ENCODE results near the gene LDLRAP1.

- no peak for TF ChIP-seq POLR2AphosphoS5 (IDR thresholded peaks at IDR 0.05)
- TF ChIP-seq CTCF (IDR thresholded peaks at IDR 0.05) = no peak
- no peak for TF ChIP-seq POLR2A (IDR thresholded peaks at IDR 0.05; ENCODE audit: low read depth)
- no peak for TF ChIP-seq EP300 (IDR thresholded peaks at IDR 0.05)
Observed at GRCh38 chr1:25566176-25566729, 22.8 kb downstream of the LDLRAP1 start.
